Measurements from ENCODE around the gene TEX264.
"Not testable (repeated sequence)": the region's sequence is repeated elsewhere in the genome, so short reads cannot be mapped to it uniquely, and the experiment has no call there.

Gene TEX264

GRCh38 chr3:51670823-51671733 is at the start of gene TEX264:
Gene TEX264, plus strand, starts transcription at chr3:51671252. Its CDS starts 3,053 bp downstream, at chr3:51674305.
- ATAC-seq (peak; percentile 74), DNase-seq (peak; percentile 94)

- DNase-seq: no peak
These were observed 48.6 kb upstream of the TEX264 start for GRCh38 chr3:51622413-51622812.

GRCh38 chr3:51622868-51623267 is 48.2 kb upstream of the TEX264 start:
- ATAC-seq (no peak), DNase-seq (no peak)

More at GRCh38 chr3:51622413-51622812, 48.6 kb upstream of the TEX264 start:
- no peak for ATAC-seq

- DNase-seq (no peak), ATAC-seq (no peak)
These were observed 40.5 kb upstream of the TEX264 start for GRCh38 chr3:51630513-51630912.

- no peak for DNase-seq
- no peak for ATAC-seq
These were observed 33.7 kb upstream of the TEX264 start for GRCh38 chr3:51637144-51637940.

GRCh38 chr3:51637941-51638471 is 33.0 kb upstream of the TEX264 start:
- peak; percentile 13 for DNase-seq
- peak; percentile 77 for ATAC-seq

- ATAC-seq (no peak), DNase-seq (no peak)
These were observed 28.6 kb upstream of the TEX264 start for GRCh38 chr3:51642462-51642861.

- ATAC-seq (no peak), DNase-seq (no peak)
These were observed 25.0 kb upstream of the TEX264 start for GRCh38 chr3:51646091-51646490.

GRCh38 chr3:51652103-51652502 is 18.9 kb upstream of the TEX264 start:
- DNase-seq, ATAC-seq: not testable (repeated sequence)

GRCh38 chr3:51653409-51653808 is 17.6 kb upstream of the TEX264 start:
- DNase-seq, ATAC-seq: not testable (repeated sequence)

- ATAC-seq (no peak), DNase-seq (no peak)
These were observed 13.8 kb upstream of the TEX264 start for GRCh38 chr3:51657234-51657633.

- DNase-seq (no peak), ATAC-seq (no peak)
These were observed 11.1 kb upstream of the TEX264 start for GRCh38 chr3:51659942-51660341.

- no peak for DNase-seq
- no peak for ATAC-seq
These were observed 8.6 kb upstream of the TEX264 start for GRCh38 chr3:51662456-51662855.

- DNase-seq: no peak
- ATAC-seq: no peak
These were observed 2.3 kb upstream of the TEX264 start for GRCh38 chr3:51668756-51669155.

- DNase-seq: peak; percentile 90
- ATAC-seq: peak; percentile 44
These were observed 1.6 kb upstream of the TEX264 start for GRCh38 chr3:51669241-51670052.

- no peak for ATAC-seq
- peak; percentile 13 for DNase-seq
These were observed 814 bp upstream of the TEX264 start for GRCh38 chr3:51670053-51670822.

- ATAC-seq (peak; percentile 29), DNase-seq (peak; percentile 72)
These were observed 853 bp downstream of the TEX264 start for GRCh38 chr3:51671734-51672475.

GRCh38 chr3:51673181-51673801 is 2.2 kb downstream of the TEX264 start:
- no peak for ATAC-seq
- peak; percentile 4 for DNase-seq

- DNase-seq (peak; percentile 7), ATAC-seq (no peak)
These were observed 3.0 kb downstream of the TEX264 start for GRCh38 chr3:51673802-51674654.

Measured in stimulated activated naive CD8-positive, alpha-beta T cell treated with anti-CD3 and anti-CD28 coated beads, Interleukin-15, Interleukin-2, amounts not matched to agents 100 U/mL and 50 U/mL, for 24 hours (primary cell).